Neuron (in vitro differentiated cells): ENCODE measurements around the gene ZBED4.

Experiments used
- H2AFZ ChIP-seq: one replicate; pipeline ENCODE4 v1.6.1; 2013; ENCODE audit warnings: low read depth, mild to moderate bottlenecking, inconsistent platforms, low read length, moderate library complexity
- H3K27me3 ChIP-seq: one replicate; pipeline ENCODE4 v1.6.1; 2013; ENCODE audit warnings: low read length; ENCODE audit not compliant: insufficient read depth
- H3K36me3 ChIP-seq: one replicate; pipeline ENCODE4 v1.6.1; 2013; ENCODE audit warnings: low read length; ENCODE audit not compliant: insufficient read depth
- H3K4me1 ChIP-seq: one replicate; pipeline ENCODE4 v1.6.1; 2013; ENCODE audit warnings: low read length; ENCODE audit not compliant: insufficient read depth
- H3K4me3 ChIP-seq: 2 replicates; pipeline ENCODE4 v1.5.1; 2013; ENCODE audit warnings: mild to moderate bottlenecking, low read length, moderate library complexity
- H3K9me3 ChIP-seq: one replicate; pipeline ENCODE4 v1.6.1; 2013; ENCODE audit warnings: low read length

Gene ZBED4

DNA sequence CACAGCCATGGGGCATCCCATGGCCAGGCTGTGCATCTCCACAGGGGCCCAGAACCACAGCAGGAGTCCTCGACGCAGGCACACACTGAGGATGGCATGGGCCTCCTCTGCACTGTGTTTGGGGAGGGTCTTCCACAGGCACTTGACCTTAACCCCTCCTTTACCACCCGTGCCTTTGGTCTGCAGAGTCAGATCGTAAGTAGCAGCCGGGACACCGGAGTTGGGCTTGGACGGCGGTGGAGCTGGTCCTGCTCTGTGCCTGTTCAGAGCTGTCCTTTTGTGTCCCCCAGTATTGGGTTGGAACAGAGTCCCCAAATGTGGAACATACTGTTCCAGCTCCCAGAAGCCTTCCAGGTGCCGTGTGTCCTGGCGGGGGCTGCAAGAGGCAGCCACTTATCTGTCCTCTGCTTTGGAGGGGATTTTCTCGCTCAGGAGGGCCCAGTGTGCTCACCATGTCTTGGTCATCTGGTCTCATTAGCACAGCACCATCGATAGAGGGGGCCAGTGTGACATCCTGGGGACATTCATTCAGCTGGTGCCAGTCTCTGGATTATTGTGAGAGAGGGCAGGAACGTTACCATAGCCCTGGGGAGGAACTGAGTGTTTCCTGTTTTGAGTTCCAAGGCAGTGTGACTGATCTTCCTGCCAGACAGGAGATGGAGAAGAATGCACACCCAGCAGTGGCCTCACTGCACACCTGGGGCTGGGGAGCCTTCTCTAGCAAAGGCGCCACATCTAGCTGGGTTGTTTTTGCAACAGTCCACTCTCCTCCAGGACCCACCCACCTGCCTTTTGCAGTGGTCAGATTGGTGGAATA lies 77.2 kb downstream of the ZBED4 start:
- Histone ChIP-seq H2AFZ (no peak overlapping the region), H3K4me3 (no peak overlapping the region), H3K36me3 (no peaks in the 10 kb centered on the region), H3K27me3 (peaks cover 8% of the 10 kb centered on the region), H3K4me1 (peaks cover 11% of the 10 kb centered on the region), H3K9me3 (no peaks in the 10 kb centered on the region)

DNA sequence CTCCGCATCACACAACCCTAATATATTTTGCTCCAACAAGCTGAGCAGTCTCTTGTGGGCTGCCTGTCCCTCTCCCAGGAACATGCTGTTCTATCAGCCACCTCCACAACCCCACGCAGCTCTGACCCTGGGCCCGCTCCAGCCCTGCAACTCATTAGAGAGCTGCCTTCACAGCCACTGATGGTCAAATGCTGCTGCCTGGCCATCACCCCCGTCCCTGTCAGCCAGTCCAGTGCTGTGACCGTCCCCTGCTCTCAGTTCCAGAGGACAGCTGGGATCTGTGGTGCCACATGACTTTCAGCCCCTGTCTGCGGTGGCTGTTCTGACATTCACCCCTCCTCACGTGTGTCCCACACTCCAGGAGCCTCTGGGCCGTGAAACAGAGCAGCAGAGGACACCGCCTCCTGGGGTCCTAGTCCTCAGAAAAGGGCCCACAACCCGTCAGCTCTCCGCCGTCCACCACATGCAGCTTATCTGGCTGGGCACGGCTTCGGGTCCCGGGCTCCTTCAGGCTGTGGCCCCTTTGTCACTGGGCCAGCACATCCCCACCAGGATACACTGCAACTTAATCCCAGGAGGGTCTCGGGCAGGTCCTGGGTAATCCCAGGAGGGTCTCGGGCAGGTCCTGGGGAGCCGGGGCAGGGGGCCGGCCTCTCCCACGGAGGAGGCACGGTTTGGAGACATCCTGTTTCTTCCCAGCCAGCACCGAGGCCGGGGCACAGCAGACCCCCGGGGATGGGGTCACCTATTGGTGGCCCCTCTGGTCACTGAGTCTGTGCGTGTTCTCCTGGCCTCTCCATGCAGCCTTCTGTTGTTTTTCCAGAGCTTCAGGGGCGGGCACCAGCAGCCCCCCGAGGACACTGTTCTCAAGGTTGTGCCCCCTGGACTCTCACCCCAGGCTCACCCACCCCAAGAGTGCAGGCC lies 79.9 kb downstream of the ZBED4 start:
- H2AFZ ChIP-seq, result no peak overlapping the region
- peaks cover 11% of the 10 kb centered on the region for H3K27me3 ChIP-seq
- H3K9me3 ChIP-seq, result no peaks in the 10 kb centered on the region
- no peak overlapping the region for H3K4me3 ChIP-seq
- H3K36me3 ChIP-seq, result no peaks in the 10 kb centered on the region
- H3K4me1 ChIP-seq, result peaks cover 17% of the 10 kb centered on the region

- Histone ChIP-seq H3K4me1 (peaks cover 17% of the 10 kb centered on the region), H2AFZ (no peak overlapping the region), H3K9me3 (no peaks in the 10 kb centered on the region), H3K36me3 (no peaks in the 10 kb centered on the region), H3K27me3 (peaks cover 13% of the 10 kb centered on the region), H3K4me3 (no peak overlapping the region)
These were observed 80.7 kb downstream of the ZBED4 start for GRCh38 chr22:49934160-49934890.

DNA sequence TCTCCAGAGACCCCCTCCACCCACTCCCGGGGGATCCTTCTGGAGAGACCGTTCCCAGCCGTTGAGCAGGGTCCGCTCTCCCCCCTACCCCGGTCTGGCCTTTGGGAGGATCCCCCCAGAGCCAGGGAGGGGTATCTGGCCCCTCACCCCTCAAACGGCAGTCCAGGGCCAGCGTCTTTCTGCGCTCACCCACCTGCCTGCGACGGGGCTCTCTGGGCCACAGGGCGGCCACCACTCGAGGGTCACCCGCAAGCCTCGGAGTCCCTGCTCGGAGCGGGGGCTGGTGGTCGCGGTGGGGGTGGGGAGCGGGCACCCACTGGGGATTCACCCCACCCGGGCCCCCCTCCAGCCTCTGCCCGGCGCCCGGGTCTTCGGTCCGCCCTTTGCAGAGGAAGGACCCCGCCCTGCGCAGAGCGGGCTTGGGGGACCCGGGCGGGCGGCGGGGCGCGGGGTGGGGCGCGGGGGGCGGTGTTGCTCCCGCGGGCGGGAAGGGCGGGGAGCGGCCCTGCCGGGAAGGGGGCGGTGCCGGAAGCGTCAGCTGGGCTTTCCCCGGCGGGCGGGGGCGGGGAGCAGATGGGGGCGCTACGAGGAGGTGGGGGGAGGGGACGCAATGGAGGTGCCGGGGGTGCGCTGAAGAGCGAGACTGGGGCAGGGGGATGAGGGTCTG lies 81.4 kb downstream of the ZBED4 start:
- no peak overlapping the region for H2AFZ ChIP-seq

GRCh38 chr22:49935561-49935960 lies 81.9 kb downstream of the ZBED4 start:
- Histone ChIP-seq H2AFZ (no peak overlapping the region), H3K4me3 (no peak overlapping the region), H3K36me3 (no peaks in the 10 kb centered on the region), H3K9me3 (no peaks in the 10 kb centered on the region), H3K4me1 (peaks cover 17% of the 10 kb centered on the region), H3K27me3 (peaks cover 10% of the 10 kb centered on the region)

More for the DNA sequence above, 81.4 kb downstream of the ZBED4 start:
- H3K36me3 ChIP-seq, result no peaks in the 10 kb centered on the region
- H3K4me3 ChIP-seq, result no peak overlapping the region
- H3K9me3 ChIP-seq, result no peaks in the 10 kb centered on the region
- peaks cover 13% of the 10 kb centered on the region for H3K27me3 ChIP-seq
- peaks cover 17% of the 10 kb centered on the region for H3K4me1 ChIP-seq

DNA sequence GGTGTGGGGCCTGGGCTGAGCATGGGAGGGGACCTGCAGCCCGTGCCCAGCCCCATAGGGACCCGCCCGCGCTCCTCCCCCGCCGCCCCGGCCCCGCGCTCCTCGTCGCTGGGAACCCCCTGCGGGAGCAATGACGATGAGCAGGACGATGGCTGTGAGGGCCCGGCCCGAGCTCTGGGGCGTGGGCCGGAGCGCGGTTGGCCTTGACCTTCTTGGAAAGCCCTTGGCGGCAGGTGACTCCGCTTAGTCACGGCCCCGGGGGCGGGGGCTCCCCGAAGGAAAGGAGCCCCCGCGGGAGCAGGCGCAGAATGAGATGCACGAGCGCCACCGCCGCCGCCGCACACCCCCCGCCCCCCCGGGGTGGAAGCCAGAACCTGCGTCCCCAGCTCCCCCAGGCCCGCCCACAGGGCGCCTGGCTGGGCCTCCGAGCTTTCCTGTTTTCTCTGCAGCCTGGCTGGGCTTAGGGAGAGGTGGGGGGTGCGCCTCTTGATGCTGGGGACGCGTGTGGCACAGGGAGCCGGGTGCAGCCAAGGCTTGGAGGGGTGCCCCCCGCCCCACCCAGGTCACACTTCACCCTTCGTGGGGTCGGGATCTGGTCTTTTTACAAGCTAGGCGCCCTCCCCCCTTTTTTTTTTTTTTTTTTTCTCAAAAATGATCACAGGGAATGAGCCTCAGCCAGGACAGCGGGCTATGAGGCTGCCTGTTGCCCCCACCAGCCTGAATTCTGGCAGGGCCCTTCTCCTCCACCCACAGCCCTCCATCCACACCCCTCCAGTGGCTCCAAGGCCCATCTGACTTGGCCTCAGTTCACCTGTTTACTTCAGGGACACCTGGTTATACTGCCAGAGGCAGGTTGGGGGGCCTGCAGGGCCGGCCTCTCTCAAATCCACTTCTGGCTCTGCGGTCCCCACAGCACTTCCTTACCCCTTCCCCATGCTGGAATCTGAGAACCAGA lies 82.7 kb downstream of the ZBED4 start:
- H3K27me3 ChIP-seq, result peaks cover 5% of the 10 kb centered on the region
- no peaks in the 10 kb centered on the region for H3K9me3 ChIP-seq
- no peak overlapping the region for H2AFZ ChIP-seq
- peaks cover 17% of the 10 kb centered on the region for H3K4me1 ChIP-seq
- no peak overlapping the region for H3K4me3 ChIP-seq
- H3K36me3 ChIP-seq, result no peaks in the 10 kb centered on the region

DNA sequence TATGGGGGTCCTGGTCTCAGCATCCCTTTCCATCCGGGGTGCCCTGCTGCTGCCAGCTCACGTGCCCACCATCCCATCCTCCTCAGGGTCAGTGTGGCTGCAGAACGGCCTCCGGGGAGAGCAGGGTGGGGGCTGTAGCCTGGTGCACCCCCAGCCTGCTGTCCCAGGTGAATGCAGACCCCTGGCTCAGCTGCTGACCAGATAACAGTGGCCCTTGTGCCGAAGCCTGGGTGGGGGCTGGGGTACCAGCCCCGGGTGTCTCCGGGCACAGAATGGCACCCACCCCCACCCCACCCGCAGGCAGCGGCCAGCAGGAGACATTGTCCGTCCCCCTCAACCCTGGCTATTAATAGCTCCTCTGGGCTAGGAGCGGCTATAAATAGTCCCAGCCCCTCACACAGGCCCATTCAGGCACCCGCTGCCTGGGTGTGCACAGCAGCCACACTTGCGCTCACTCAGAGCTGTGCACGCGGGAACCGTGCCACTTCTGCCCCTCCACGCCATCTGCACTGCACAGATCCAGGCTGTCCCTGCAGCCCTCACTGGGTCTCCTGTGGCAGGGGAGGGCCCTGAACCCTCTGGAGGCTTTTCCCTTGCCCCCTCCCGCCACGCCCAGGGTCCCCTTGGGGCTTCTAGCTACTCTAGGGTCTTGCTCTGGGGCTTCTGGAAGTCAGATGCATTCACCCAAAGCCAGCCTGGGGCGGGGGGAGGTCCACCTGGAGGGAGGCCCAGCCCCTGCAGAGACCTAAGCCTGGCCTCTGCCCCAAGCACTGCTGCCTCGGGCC lies 83.5 kb downstream of the ZBED4 start:
- H3K4me1 ChIP-seq, result peaks cover 17% of the 10 kb centered on the region
- H3K9me3 ChIP-seq, result no peaks in the 10 kb centered on the region
- H3K27me3 ChIP-seq, result peaks cover 5% of the 10 kb centered on the region
- H3K36me3 ChIP-seq, result no peaks in the 10 kb centered on the region
- H2AFZ ChIP-seq, result no peak overlapping the region
- H3K4me3 ChIP-seq, result no peak overlapping the region

- no peak overlapping the region for H3K4me3 ChIP-seq
- peaks cover 5% of the 10 kb centered on the region for H3K27me3 ChIP-seq
- no peaks in the 10 kb centered on the region for H3K36me3 ChIP-seq
- H3K4me1 ChIP-seq, result peaks cover 17% of the 10 kb centered on the region
- H3K9me3 ChIP-seq, result no peaks in the 10 kb centered on the region
- no peak overlapping the region for H2AFZ ChIP-seq
These were observed 84.3 kb downstream of the ZBED4 start for GRCh38 chr22:49937758-49938564.

DNA sequence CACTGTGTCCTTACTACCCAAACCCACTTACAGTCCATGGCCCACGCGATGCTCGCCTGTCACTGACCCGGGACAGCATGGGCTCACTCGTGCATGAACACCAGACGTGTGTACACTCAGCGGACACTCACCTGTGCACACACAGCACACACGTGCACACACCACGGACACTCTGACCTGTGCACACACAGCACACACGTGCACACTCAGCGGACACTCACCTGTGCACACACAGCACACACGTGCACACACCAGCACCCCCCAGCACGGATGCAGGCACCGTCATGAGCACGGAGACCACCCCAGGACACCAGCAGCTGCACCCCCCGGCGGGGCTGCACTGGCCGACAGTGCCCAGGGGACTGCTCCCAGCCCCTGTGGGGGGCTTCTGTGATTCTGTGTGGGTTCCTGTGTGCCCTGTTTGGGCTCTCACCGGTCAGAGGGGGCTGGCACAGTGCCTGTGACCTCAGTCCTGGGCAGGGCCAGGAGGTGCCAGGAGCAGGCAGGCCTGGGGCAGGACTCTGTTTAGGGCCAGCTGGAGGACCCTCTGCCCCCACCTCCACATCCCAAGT lies 85.0 kb downstream of the ZBED4 start:
- H3K9me3 ChIP-seq, result no peaks in the 10 kb centered on the region
- no peaks in the 10 kb centered on the region for H3K36me3 ChIP-seq
- peaks cover 17% of the 10 kb centered on the region for H3K4me1 ChIP-seq
- H3K27me3 ChIP-seq, result peaks cover 5% of the 10 kb centered on the region
- H2AFZ ChIP-seq, result no peak overlapping the region
- H3K4me3 ChIP-seq, result no peak overlapping the region
